A549 (cell line): ENCODE measurements around the gene RETREG1. TPM values are rescaled to one million over a fixed set of nuclear protein-coding genes. Genes with fewer than 3 reads are reported as not detected.
A peak's percentile ranks its signal among the peaks of the same experiment; 100 is the strongest.

Experiments
- ATAC-seq, 2 experiments: fragments of 200-7000 bp in 1 of 2; fragments of >200 bp in 1 of 2; cut with Nextera tagmentation in 1 of 2; cut with Tn5 transposase in 1 of 2; 3 replicates each; pipeline versions ENCODE4 v1.8.0 to v1.9.1; 2018 to 2020; ENCODE audit warnings: mild to moderate bottlenecking in 1 of 2, moderate library complexity in 1 of 2
- CTCF ChIA-PET: fragments of 300-600 bp; sonication (Branson Sonifier 250); formaldehyde crosslinking; extraction: SDS; loops from one replicate; lab custom pipeline; 2021; ENCODE audit warnings: antibody characterized with exemption, inconsistent platforms; lab: Yijun Ruan, JAX
- POLR2A ChIA-PET: fragments of 350-600 bp; formaldehyde crosslinking; extraction: SDS; loops from one replicate; lab custom pipeline; 2021; ENCODE audit warnings: antibody characterized with exemption, inconsistent platforms; lab: Yijun Ruan, JAX
- DNase-seq, 2 experiments: peaks; one replicate each; pipeline versions ENCODE4 v3.0.0 to v3.0.0-alpha.2; 2011 to 2016; ENCODE audit warnings: low read depth in 1 of 2, low spot score in 1 of 2
- FAIRE-seq: peaks from 2 replicates; lab custom pipeline; 2011; peaks lifted over from hg19 to GRCh38; lab: Jason Lieb, UNC
- H3K27ac ChIP-seq, 2 experiments: fragments of >200 bp; sonication (Bioruptor Twin); formaldehyde crosslinking; 3 replicates each; pipeline ENCODE4 v1.5.1; 2016 to 2017
- H3K4me1 ChIP-seq: fragments of >200 bp; sonication (Bioruptor Twin); formaldehyde crosslinking; 3 replicates; pipeline ENCODE4 v1.6.1; 2016
- H3K4me2 ChIP-seq: fragments of >200 bp; sonication (Bioruptor Twin); formaldehyde crosslinking; 3 replicates; pipeline ENCODE4 v1.6.1; 2016
- H3K4me3 ChIP-seq: fragments of >200 bp; sonication (Bioruptor Twin); formaldehyde crosslinking; 3 replicates; pipeline ENCODE4 v1.5.1; 2016
- H3K9me3 ChIP-seq: fragments of >200 bp; sonication (Bioruptor Twin); formaldehyde crosslinking; 3 replicates; pipeline ENCODE4 v1.6.1; 2016
- CHD2 ChIP-seq: fragments of 150-350 bp; IDR thresholded peaks from 2 replicates; pipeline ENCODE4 v1.6.1; 2014; ENCODE audit warnings: low read length; ENCODE audit not compliant: partially characterized antibody
- CHD4 ChIP-seq: fragments of 200-600 bp; sonication (generic); IDR thresholded peaks from 2 replicates; pipeline ENCODE4 v1.6.1; 2016; ENCODE audit warnings: antibody characterized with exemption, mild to moderate bottlenecking, borderline replicate concordance
- CTCF ChIP-seq: fragments of >200 bp; sonication (Bioruptor Twin); formaldehyde crosslinking; IDR thresholded peaks from 3 replicates; pipeline ENCODE4 v1.5.1; 2016
- EHF ChIP-seq: fragments of 250-450 bp; sonication (Bioruptor Pico); IDR thresholded peaks from 2 replicates; pipeline ENCODE4 v1.5.0; 2020; ENCODE audit warnings: mild to moderate bottlenecking
- HEYL ChIP-seq: fragments of 250-450 bp; sonication (Bioruptor Pico); IDR thresholded peaks from 2 replicates; pipeline ENCODE4 v1.8.0; 2021; ENCODE audit warnings: mild to moderate bottlenecking, moderate library complexity
- HMGXB4 ChIP-seq: fragments of 250-450 bp; sonication (Bioruptor Pico); IDR thresholded peaks from 2 replicates; pipeline ENCODE4 v1.5.0; 2021; ENCODE audit warnings: mild to moderate bottlenecking, moderate library complexity, borderline replicate concordance
- HOXA7 ChIP-seq: fragments of 250-450 bp; sonication (Bioruptor Pico); IDR thresholded peaks from 2 replicates; pipeline ENCODE4 v1.5.0; 2020; ENCODE audit warnings: mild to moderate bottlenecking, moderate library complexity
- JUN ChIP-seq, 2 experiments: fragments of >200 bp; sonication (Bioruptor Twin); formaldehyde crosslinking; IDR thresholded peaks; 2 replicates in 1 of 2; 3 replicates in 1 of 2; pipeline ENCODE4 v1.6.1; 2016 to 2017
- MAZ ChIP-seq: fragments of 150-350 bp; IDR thresholded peaks from 2 replicates; pipeline ENCODE4 v1.6.1; 2014; ENCODE audit warnings: antibody characterized with exemption, low read depth, low read length, borderline replicate concordance
- PBX3 ChIP-seq: IDR thresholded peaks from 2 replicates; pipeline ENCODE4 v1.6.1; 2012
- POLR2A ChIP-seq: IDR thresholded peaks from 2 replicates; pipeline ENCODE4 v1.6.1; 2012; ENCODE audit warnings: mild to moderate bottlenecking, low read length
- RARB ChIP-seq: fragments of 250-450 bp; sonication (Bioruptor Pico); IDR thresholded peaks from 2 replicates; pipeline ENCODE4 v1.8.0; 2021; ENCODE audit warnings: mild to moderate bottlenecking, moderate library complexity
- RNF2 ChIP-seq: fragments of 200-600 bp; sonication (generic); IDR thresholded peaks from 2 replicates; pipeline ENCODE4 v1.6.1; 2016; ENCODE audit warnings: low read depth, mild to moderate bottlenecking, antibody characterized with exemption, moderate library complexity, borderline replicate concordance
- USF2 ChIP-seq: fragments of 450-650 bp; IDR thresholded peaks from 2 replicates; pipeline ENCODE4 v1.6.1; 2014; ENCODE audit warnings: antibody characterized with exemption
- WGBS: methylation state at CpG from one replicate; pipeline ENCODE4 v1.1.6; 2017; ENCODE audit errors: missing lambda C conversion rate; 5-methylcytosine and 5-hydroxymethylcytosine counted together
- polyA minus RNA-seq: library from RNA; depleted of rRNA, polyadenylated mRNA; stranded (reverse); fragments of >200 nt; gene quantifications from 2 replicates; pipeline ENCODE4 v1.2.3, GENCODE V29; 2011; rRNA and poly(A)+ RNA removed
- polyA plus RNA-seq, 4 experiments: library from polyadenylated mRNA; depleted of rRNA in 3 of 4; stranded (reverse); fragments of >200 nt; fragmentation: RNase III in 1 of 4; extraction: RNeasy Plus Mini Kit Qiagen cat#74134 plus additional on column Dnase treatment in 1 of 4; gene quantifications; 2 replicates in 3 of 4; 3 replicates in 1 of 4; pipeline ENCODE4 v1.2.3, GENCODE V29; 2011 to 2017
- TF ChIP-seq, protein P1 (sequence below): IDR thresholded peaks from 2 replicates; pipeline ENCODE4 v1.6.1; 2012

Gene RETREG1, protein sequence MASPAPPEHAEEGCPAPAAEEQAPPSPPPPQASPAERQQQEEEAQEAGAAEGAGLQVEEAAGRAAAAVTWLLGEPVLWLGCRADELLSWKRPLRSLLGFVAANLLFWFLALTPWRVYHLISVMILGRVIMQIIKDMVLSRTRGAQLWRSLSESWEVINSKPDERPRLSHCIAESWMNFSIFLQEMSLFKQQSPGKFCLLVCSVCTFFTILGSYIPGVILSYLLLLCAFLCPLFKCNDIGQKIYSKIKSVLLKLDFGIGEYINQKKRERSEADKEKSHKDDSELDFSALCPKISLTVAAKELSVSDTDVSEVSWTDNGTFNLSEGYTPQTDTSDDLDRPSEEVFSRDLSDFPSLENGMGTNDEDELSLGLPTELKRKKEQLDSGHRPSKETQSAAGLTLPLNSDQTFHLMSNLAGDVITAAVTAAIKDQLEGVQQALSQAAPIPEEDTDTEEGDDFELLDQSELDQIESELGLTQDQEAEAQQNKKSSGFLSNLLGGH
- polyA plus RNA-seq (2011; rRNA removed), result 2.6 and 3.4 TPM in 2 replicates
- 1.0 and 1.2 TPM in 2 replicates for polyA plus RNA-seq (2012; cell fraction: cytosol; rRNA removed)
- polyA plus RNA-seq (2012; cell fraction: nucleus; rRNA removed), result 0.66 and 1.3 TPM in 2 replicates
- 1.7 to 2.1 TPM (median 2.0 TPM) in 3 replicates for polyA plus RNA-seq (2017; fragmentation: RNase III; extraction: RNeasy Plus Mini Kit Qiagen cat#74134 plus additional on column Dnase treatment)
- polyA minus RNA-seq, result 1.7 and 1.8 TPM in 2 replicates

DNA sequence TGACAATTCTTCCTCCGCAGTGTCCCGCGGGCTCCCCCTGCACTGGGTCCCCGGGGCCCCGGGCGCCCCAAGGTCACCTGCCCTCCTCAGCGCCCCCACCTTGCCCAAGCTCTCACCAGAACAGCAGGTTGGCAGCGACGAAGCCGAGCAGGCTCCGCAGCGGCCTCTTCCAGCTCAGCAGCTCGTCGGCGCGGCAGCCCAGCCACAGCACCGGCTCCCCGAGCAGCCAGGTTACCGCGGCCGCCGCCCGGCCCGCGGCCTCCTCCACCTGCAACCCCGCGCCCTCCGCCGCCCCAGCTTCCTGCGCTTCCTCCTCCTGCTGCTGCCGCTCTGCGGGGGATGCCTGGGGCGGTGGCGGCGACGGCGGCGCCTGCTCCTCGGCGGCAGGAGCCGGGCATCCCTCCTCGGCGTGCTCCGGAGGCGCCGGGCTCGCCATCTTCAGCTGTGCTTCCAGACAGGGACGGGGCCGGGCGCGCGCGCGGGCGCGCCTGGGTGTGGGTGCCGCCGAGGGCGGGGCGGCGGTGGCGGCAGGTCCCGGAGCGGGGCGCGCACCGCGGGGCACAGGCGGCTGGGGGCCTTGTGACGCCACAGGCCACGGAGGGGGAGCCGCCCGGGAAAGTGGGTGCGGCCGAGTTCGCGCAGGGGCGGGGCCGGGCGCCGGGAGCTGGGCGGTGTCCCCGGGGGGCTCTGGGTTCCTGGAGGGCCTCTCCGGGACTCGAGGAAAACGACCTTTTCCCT is at the start of gene RETREG1:
Gene RETREG1 (minus strand): TSS at position 462 of the 738 bp plus-strand sequence. CDS start 26 bp downstream, at position 436.
- POLR2A ChIA-PET, result no interaction called here
- no peaks in the 10 kb centered on the region for H3K9me3 ChIP-seq
- FAIRE-seq (no peak), ATAC-seq (peak; percentile 80 to 82)
- TF ChIP-seq HOXA7 (CRISPR knock-in tag) (no peak), PBX3 (no peak), JUN (IDR thresholded peaks at IDR 0.05) (peak in 1 of 2 experiments; percentile 33; a peak in 1 of 5 replicates), RNF2 (no peak), HEYL (CRISPR knock-in tag) (no peak), CHD4 (no peak), POLR2A (peak; percentile 28)
- TF ChIP-seq, protein P1, sequence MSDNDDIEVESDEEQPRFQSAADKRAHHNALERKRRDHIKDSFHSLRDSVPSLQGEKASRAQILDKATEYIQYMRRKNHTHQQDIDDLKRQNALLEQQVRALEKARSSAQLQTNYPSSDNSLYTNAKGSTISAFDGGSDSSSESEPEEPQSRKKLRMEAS, result 0 out of 2 replicates have a peak, but pooled peaks have one; percentile 31
- TF ChIP-seq, all 56 proteins: peak for 3
- H3K4me3 ChIP-seq, result peak within 1 kb of the TSS; percentile 62
- 3% methylated on average over 24 of the region's 86 CpGs for WGBS
- H3K4me2 ChIP-seq, result peak within 1 kb of the TSS; percentile 92
- peak within 1 kb of the TSS; percentile 63 to 90 for H3K27ac ChIP-seq
- H3K4me1 ChIP-seq, result peaks cover 6% of the 10 kb centered on the region
- peak; percentile 38 to 49 for DNase-seq
- CTCF ChIA-PET, result no interaction called here

GRCh38 chr5:16666130-16666882 is 49.5 kb upstream of the RETREG1 start:
- DNase-seq (no peak), FAIRE-seq (peak; percentile 54), ATAC-seq (peak in 1 of 2 experiments; percentile 9; a peak in 3 of 6 replicates)
- CTCF ChIA-PET, result interaction anchor here (0.7 to 4.7 kb wide), 6 partner anchors 9 to 525 kb away, joined by 3 to 17 read pairs (median 3); no protein-coding TSS in a partner anchor
- no peak overlapping the region for H3K4me2 ChIP-seq
- H3K4me1 ChIP-seq, result no peaks in the 10 kb centered on the region
- no peak for TF ChIP-seq CHD2
- no peak for TF ChIP-seq RARB
- no peak for TF ChIP-seq EHF (CRISPR knock-in tag)
- no peak for TF ChIP-seq MAZ
- no peak for TF ChIP-seq USF2
- no peak for TF ChIP-seq CTCF
- no peak for TF ChIP-seq HMGXB4 (CRISPR knock-in tag)
- no peak overlapping the region for H3K27ac ChIP-seq
- POLR2A ChIA-PET, result no interaction called here
- WGBS, result 94% methylated on average over 19 of the region's 19 CpGs
- no peak overlapping the region for H3K4me3 ChIP-seq
- no peaks in the 10 kb centered on the region for H3K9me3 ChIP-seq
